HG03457 (cell line): ENCODE measurements around the gene EOLA2.
"Not testable (repeated sequence)": the region's sequence is repeated elsewhere in the genome, so short reads cannot be mapped to it uniquely, and the experiment has no call there.

Experiments used
- ATAC-seq: cut with Tn5 transposase; IDR thresholded peaks from one replicate; pipeline ENCODE4 v1.9.1; 2021; ENCODE audit warnings: moderate number of reproducible peaks; ENCODE audit not compliant: unreplicated experiment

The EOLA2 gene

GRCh38 chrX:149938427-149938880, at the start of gene EOLA2:
TSS of gene EOLA2 (minus strand) at chrX:149938491. CDS start at chrX:149933874, 4,617 bp downstream.
- ATAC-seq, result peak; percentile 65

- ATAC-seq, result no peak
These were observed 49.3 kb upstream of the EOLA2 start for GRCh38 chrX:149987613-149988012.

- ATAC-seq, result no peak
These were observed 46.1 kb upstream of the EOLA2 start for GRCh38 chrX:149984411-149984810.

GRCh38 chrX:149982310-149982709, 44.0 kb upstream of the EOLA2 start:
- ATAC-seq, result no peak

GRCh38 chrX:149979126-149979644, 40.9 kb upstream of the EOLA2 start:
- no peak for ATAC-seq

- ATAC-seq, result no peak
These were observed 24.8 kb upstream of the EOLA2 start for GRCh38 chrX:149962859-149963757.

GRCh38 chrX:149962010-149962409, 23.7 kb upstream of the EOLA2 start:
- ATAC-seq, result no peak

GRCh38 chrX:149961572-149961971, 23.3 kb upstream of the EOLA2 start:
- ATAC-seq, result no peak

- no peak for ATAC-seq
These were observed 12.4 kb upstream of the EOLA2 start for GRCh38 chrX:149950681-149951080.

GRCh38 chrX:149949743-149950436, 11.6 kb upstream of the EOLA2 start:
- no peak for ATAC-seq

GRCh38 chrX:149948016-149948415, 9.7 kb upstream of the EOLA2 start:
- no peak for ATAC-seq

- ATAC-seq, result not testable (repeated sequence)
These were observed 8.6 kb upstream of the EOLA2 start for GRCh38 chrX:149946932-149947331.

- not testable (repeated sequence) for ATAC-seq
These were observed 7.5 kb upstream of the EOLA2 start for GRCh38 chrX:149945820-149946219.

- not testable (repeated sequence) for ATAC-seq
These were observed 6.9 kb upstream of the EOLA2 start for GRCh38 chrX:149945087-149945670.

- ATAC-seq, result not testable (repeated sequence)
These were observed 2.4 kb upstream of the EOLA2 start for GRCh38 chrX:149940674-149941024.

- peak; percentile 39 for ATAC-seq
These were observed 1.8 kb upstream of the EOLA2 start for GRCh38 chrX:149939905-149940673.

- peak; percentile 2 for ATAC-seq
These were observed 1.3 kb upstream of the EOLA2 start for GRCh38 chrX:149939655-149939904.

- peak; percentile 4 for ATAC-seq
These were observed 777 bp upstream of the EOLA2 start for GRCh38 chrX:149938881-149939654.

GRCh38 chrX:149937871-149938426, 342 bp downstream of the EOLA2 start:
- ATAC-seq, result no peak

- not testable (repeated sequence) for ATAC-seq
These were observed 963 bp downstream of the EOLA2 start for GRCh38 chrX:149937328-149937727.
